ENCODE measurements around the gene THSD7B.

- TF ChIP-seq EP300 (IDR thresholded peaks at IDR 0.05) = no peak
- TF ChIP-seq, protein P1, sequence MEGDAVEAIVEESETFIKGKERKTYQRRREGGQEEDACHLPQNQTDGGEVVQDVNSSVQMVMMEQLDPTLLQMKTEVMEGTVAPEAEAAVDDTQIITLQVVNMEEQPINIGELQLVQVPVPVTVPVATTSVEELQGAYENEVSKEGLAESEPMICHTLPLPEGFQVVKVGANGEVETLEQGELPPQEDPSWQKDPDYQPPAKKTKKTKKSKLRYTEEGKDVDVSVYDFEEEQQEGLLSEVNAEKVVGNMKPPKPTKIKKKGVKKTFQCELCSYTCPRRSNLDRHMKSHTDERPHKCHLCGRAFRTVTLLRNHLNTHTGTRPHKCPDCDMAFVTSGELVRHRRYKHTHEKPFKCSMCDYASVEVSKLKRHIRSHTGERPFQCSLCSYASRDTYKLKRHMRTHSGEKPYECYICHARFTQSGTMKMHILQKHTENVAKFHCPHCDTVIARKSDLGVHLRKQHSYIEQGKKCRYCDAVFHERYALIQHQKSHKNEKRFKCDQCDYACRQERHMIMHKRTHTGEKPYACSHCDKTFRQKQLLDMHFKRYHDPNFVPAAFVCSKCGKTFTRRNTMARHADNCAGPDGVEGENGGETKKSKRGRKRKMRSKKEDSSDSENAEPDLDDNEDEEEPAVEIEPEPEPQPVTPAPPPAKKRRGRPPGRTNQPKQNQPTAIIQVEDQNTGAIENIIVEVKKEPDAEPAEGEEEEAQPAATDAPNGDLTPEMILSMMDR (IDR thresholded peaks at IDR 0.05) = no peak
- TF ChIP-seq POLR2A (IDR thresholded peaks at IDR 0.05) = no peak
Measured at GRCh38 chr2:136828774-136829173, 63.4 kb downstream of the THSD7B start.
